Astrocyte (in vitro differentiated cells and primary cell): ENCODE results near the gene ABHD2. TPM values are rescaled to one million over a fixed set of nuclear protein-coding genes. Genes with fewer than 3 reads are reported as not detected.

Experiments used
- DNase-seq: peaks from one replicate; pipeline ENCODE4 v3.0.0-alpha.2; 2010; ENCODE audit warnings: low read depth
- FAIRE-seq: peaks from 2 replicates; lab custom pipeline; 2011; peaks lifted over from hg19 to GRCh38; lab: Jason Lieb, UNC
- H2AFZ ChIP-seq: 2 replicates; pipeline ENCODE4 v1.6.0; 2012; ENCODE audit warnings: low read depth, low read length, inconsistent platforms
- H3K27ac ChIP-seq: 2 replicates; pipeline ENCODE4 v1.5.1; 2011; ENCODE audit warnings: low read depth, low read length, inconsistent platforms
- H3K27me3 ChIP-seq: 2 replicates; pipeline ENCODE4 v1.6.0; 2011; ENCODE audit warnings: low read length, inconsistent platforms; ENCODE audit not compliant: insufficient read depth
- H3K36me3 ChIP-seq: 2 replicates; pipeline ENCODE4 v1.5.1; 2011; ENCODE audit warnings: low read length, inconsistent platforms; ENCODE audit not compliant: insufficient read depth
- H3K4me1 ChIP-seq: 2 replicates; pipeline ENCODE4 v1.5.1; 2011; ENCODE audit warnings: low read length, inconsistent platforms; ENCODE audit not compliant: insufficient read depth
- H3K4me2 ChIP-seq: 2 replicates; pipeline ENCODE4 v1.6.0; 2012; ENCODE audit warnings: low read length, inconsistent platforms
- H3K4me3 ChIP-seq: 2 replicates; pipeline ENCODE4 v1.5.1; 2011; ENCODE audit warnings: low read depth, mild to moderate bottlenecking, low read length, inconsistent platforms; ENCODE audit not compliant: insufficient read depth
- H3K79me2 ChIP-seq: 2 replicates; pipeline ENCODE4 v1.6.0; 2012; ENCODE audit warnings: mild to moderate bottlenecking, low read length, inconsistent platforms; ENCODE audit not compliant: insufficient read depth
- H3K9ac ChIP-seq: 2 replicates; pipeline ENCODE4 v1.6.0; 2012; ENCODE audit warnings: mild to moderate bottlenecking, low read length, inconsistent platforms
- H3K9me3 ChIP-seq: 2 replicates; pipeline ENCODE4 v1.5.1; 2012; ENCODE audit warnings: low read depth, mild to moderate bottlenecking, low read length, inconsistent platforms; ENCODE audit not compliant: insufficient read depth
- H4K20me1 ChIP-seq: 2 replicates; pipeline ENCODE4 v1.6.0; 2012; ENCODE audit warnings: low read length, inconsistent platforms; ENCODE audit not compliant: insufficient read depth
- H3K27ac Mint-ChIP-seq: one replicate; pipeline ENCODE4 v1.8.0; 2021; ENCODE audit warnings: mild to moderate bottlenecking, mixed read lengths; ENCODE audit not compliant: unreplicated experiment
- H3K27me3 Mint-ChIP-seq: one replicate; pipeline ENCODE4 v1.8.0; 2021; ENCODE audit warnings: low read depth, mixed read lengths; ENCODE audit not compliant: unreplicated experiment
- H3K36me3 Mint-ChIP-seq: one replicate; pipeline ENCODE4 v1.8.0; 2021; ENCODE audit warnings: low read depth, mixed read lengths; ENCODE audit not compliant: unreplicated experiment
- H3K4me1 Mint-ChIP-seq: one replicate; pipeline ENCODE4 v1.8.0; 2021; ENCODE audit warnings: low read depth, mixed read lengths; ENCODE audit not compliant: unreplicated experiment
- H3K4me3 Mint-ChIP-seq: one replicate; pipeline ENCODE4 v1.8.0; 2021; ENCODE audit warnings: mild to moderate bottlenecking, moderate library complexity, mixed read lengths; ENCODE audit not compliant: unreplicated experiment
- H3K9me3 Mint-ChIP-seq: one replicate; pipeline ENCODE4 v1.8.0; 2021; ENCODE audit warnings: mild to moderate bottlenecking, mixed read lengths; ENCODE audit not compliant: unreplicated experiment
- CTCF ChIP-seq: IDR thresholded peaks from 2 replicates; pipeline ENCODE4 v1.5.1; 2011; ENCODE audit warnings: low read depth, mild to moderate bottlenecking, inconsistent platforms, low read length, moderate library complexity; ENCODE audit not compliant: insufficient read depth
- EZH2 ChIP-seq: IDR thresholded peaks from 2 replicates; pipeline ENCODE4 v1.6.1; 2012; ENCODE audit warnings: mild to moderate bottlenecking, low read length, inconsistent platforms; ENCODE audit not compliant: insufficient read depth
- total RNA-seq: library from RNA; stranded (reverse); gene quantifications from 2 replicates; pipeline ENCODE4 v1.2.1, GENCODE V29; 2021

ABHD2 gene
- total RNA-seq, 1 donor from 2014 or later = 41.3 TPM

- Histone ChIP-seq H3K4me3 (peak overlapping the region; percentile 91), H3K4me1 (peaks cover 46% of the 10 kb centered on the region), H3K36me3 (no peaks in the 10 kb centered on the region), H4K20me1 (peaks cover 12% of the 10 kb centered on the region), H3K9ac (peak overlapping the region; percentile 93), H2AFZ (no peak overlapping the region), H3K4me2 (peak overlapping the region; percentile 92), H3K27me3 (no peaks in the 10 kb centered on the region), H3K79me2 (peaks cover 61% of the 10 kb centered on the region), H3K9me3 (no peaks in the 10 kb centered on the region), H3K27ac (peak overlapping the region; percentile 81)
- Mint-ChIP-seq H3K36me3 (no peaks in the 10 kb centered on the region), H3K27ac (no peak overlapping the region), H3K4me3 (peak overlapping the region; percentile 3), H3K27me3 (no peaks in the 10 kb centered on the region), H3K4me1 (peaks cover 29% of the 10 kb centered on the region), H3K9me3 (no peaks in the 10 kb centered on the region)
- TF ChIP-seq CTCF = no peak
- no peak for TF ChIP-seq EZH2
- DNase-seq (no peak), FAIRE-seq (no peak)
Measured at GRCh38 chr15:89089316-89090230, 1.3 kb downstream of the ABHD2 start.

GRCh38 chr15:89090791-89091626, 2.8 kb downstream of the ABHD2 start:
- peak overlapping the region; percentile 7 for H2AFZ ChIP-seq
- H3K4me3 ChIP-seq = peak overlapping the region; percentile 34
- Mint-ChIP-seq H3K4me3 (peak overlapping the region; percentile 64), H3K36me3 (no peaks in the 10 kb centered on the region), H3K27ac (peak overlapping the region; percentile 13), H3K4me1 (peaks cover 24% of the 10 kb centered on the region), H3K27me3 (no peaks in the 10 kb centered on the region), H3K9me3 (no peaks in the 10 kb centered on the region)
- FAIRE-seq (no peak), DNase-seq (peak; percentile 83)
- no peaks in the 10 kb centered on the region for H3K9me3 ChIP-seq
- peak overlapping the region; percentile 92 for H3K4me2 ChIP-seq
- peak overlapping the region; percentile 65 for H3K27ac ChIP-seq
- no peaks in the 10 kb centered on the region for H3K27me3 ChIP-seq
- peaks cover 21% of the 10 kb centered on the region for H4K20me1 ChIP-seq
- peaks cover 46% of the 10 kb centered on the region for H3K4me1 ChIP-seq
- no peaks in the 10 kb centered on the region for H3K36me3 ChIP-seq
- TF ChIP-seq CTCF (no peak), EZH2 (no peak)
- peak overlapping the region; percentile 74 for H3K9ac ChIP-seq
- peaks cover 75% of the 10 kb centered on the region for H3K79me2 ChIP-seq
